ENCODE results near the gene MAP3K8. TPM values are rescaled to one million over a fixed set of nuclear protein-coding genes. Genes with fewer than 3 reads are reported as not detected.

The MAP3K8 gene
- total and polyA plus RNA-seq, 10 of the 15 experiments (the other 5 are each of a cell fraction or from before 2014, with no cell fraction given) = 25.5 to 115 (median 40.2) TPM

GRCh38 chr10:30490289-30491000 is 56.5 kb downstream of the MAP3K8 start (continued):
- peak in 1 of 2 experiments; percentile 65; a peak in 1 of 4 replicates for TF ChIP-seq EP300 (IDR thresholded peaks at IDR 0.05; ENCODE audit: borderline replicate concordance in 1 of 2, control insufficient read depth in 1 of 2, low read depth in 2 of 2, low read length in 2 of 2)
- no peak for TF ChIP-seq ELK1 (IDR thresholded peaks at IDR 0.05; ENCODE audit: low read depth, low read length)
- TF ChIP-seq ZBTB4 (CRISPR knock-in tag; IDR thresholded peaks at IDR 0.05) = no peak
- no peak for TF ChIP-seq NFYA (IDR thresholded peaks at IDR 0.05; ENCODE audit: borderline replicate concordance, low read depth, low read length)
- peak; percentile 74 for TF ChIP-seq MEF2B (IDR thresholded peaks at IDR 0.05; ENCODE audit: partially characterized antibody, poor library complexity, severe bottlenecking)
- 0 out of 2 replicates have a peak, but pooled peaks have one; percentile 36 for TF ChIP-seq SMARCA5 (IDR thresholded peaks at IDR 0.05)
- TF ChIP-seq NR2F1 (conservative IDR thresholded peaks at IDR 0.05) = peak; percentile 62
- TF ChIP-seq IKZF1 (conservative IDR thresholded peaks at IDR 0.05) = peak; percentile 61
- TF ChIP-seq MYB (IDR thresholded peaks at IDR 0.05; ENCODE audit: borderline replicate concordance, low read depth, low read length) = no peak
